HG03558 (cell line): Measurements from ENCODE around the gene LDHD.

Experiments
- ATAC-seq: cut with Tn5 transposase; IDR thresholded peaks from one replicate; pipeline ENCODE4 v1.9.1; 2021; ENCODE audit warnings: moderate number of reproducible peaks; ENCODE audit not compliant: unreplicated experiment; ENCODE audit errors: extremely low read depth

The LDHD gene

DNA sequence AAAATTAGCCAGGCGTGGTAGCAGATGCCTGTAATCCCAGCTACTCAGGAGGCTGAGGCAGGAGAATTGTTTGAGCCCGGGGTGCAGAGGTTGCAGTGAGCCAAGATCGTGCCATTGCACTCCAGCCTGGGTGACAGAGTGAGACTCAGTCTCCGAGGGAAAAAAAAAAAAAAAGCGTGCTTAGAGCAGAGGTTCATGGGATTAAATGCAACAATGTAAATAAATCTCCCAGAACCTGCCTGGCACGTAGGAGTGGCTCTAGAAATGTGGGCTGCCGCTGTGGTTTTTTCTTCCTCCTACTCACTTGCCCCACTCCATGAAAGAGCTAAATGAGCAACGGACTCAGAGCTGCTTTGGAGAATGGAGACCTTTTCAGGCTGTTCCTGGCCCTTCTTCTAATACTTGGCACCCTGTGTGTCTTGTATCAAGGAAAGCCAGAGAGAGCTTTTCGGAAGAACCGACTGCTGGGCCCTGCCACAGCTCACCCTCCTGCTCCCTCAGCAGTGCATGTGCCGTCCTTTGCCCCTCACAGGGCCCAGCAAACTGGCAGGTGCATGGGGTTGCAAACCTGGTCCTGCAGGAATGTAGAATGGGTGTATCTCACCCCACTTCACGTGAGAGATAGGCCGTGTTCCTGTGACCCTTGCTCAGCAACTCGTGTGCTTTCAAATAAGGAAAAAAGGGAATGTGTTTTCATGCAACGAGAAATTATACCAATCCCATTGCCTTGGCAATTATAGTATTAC is 52.0 kb downstream of the LDHD start:
- ATAC-seq: no peak

DNA sequence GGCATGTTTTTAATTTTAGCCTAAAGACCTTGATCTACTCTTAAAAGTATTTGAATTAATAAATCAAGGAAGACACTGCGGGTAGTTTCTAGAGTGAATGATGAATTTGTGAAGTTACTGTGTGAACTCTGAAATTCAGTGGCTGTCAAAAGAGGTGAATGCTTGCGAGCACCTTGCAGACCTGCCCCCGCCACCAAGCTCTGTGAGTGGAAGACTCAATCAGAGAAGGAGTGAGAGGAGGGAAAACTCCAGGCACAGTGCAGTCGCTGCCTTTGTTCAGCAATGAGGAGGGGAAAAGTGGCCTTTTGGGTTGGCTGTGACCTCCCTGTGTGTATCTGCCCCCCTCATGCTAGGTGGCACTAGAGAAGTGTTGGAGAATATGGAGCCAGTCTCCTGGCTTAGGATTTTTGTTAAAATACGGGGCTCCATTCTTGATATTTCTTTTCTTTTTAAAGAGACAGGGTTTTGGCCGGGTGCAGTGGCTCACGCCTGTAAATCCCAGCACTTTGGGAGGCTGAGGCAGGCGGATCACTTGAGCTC is 53.0 kb downstream of the LDHD start:
- no peak for ATAC-seq

DNA sequence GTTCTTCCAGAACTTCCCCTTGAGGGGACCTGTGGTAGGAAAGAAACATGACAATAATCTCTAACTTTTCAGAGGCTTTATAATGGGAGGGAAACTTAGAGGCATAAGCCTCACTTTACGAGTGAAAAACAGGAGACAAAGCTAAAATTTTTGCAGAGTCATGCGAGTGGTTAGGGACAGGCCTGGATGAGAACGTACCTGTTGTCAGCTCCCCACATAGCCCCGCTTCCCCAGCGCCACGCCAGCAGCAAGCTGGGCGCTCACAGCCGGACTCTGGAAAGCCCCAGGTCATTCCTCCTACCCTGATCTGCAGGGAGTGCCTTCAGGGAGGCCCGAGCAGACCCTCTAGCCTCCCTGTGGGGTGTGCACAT is 53.6 kb downstream of the LDHD start:
- no peak for ATAC-seq

DNA sequence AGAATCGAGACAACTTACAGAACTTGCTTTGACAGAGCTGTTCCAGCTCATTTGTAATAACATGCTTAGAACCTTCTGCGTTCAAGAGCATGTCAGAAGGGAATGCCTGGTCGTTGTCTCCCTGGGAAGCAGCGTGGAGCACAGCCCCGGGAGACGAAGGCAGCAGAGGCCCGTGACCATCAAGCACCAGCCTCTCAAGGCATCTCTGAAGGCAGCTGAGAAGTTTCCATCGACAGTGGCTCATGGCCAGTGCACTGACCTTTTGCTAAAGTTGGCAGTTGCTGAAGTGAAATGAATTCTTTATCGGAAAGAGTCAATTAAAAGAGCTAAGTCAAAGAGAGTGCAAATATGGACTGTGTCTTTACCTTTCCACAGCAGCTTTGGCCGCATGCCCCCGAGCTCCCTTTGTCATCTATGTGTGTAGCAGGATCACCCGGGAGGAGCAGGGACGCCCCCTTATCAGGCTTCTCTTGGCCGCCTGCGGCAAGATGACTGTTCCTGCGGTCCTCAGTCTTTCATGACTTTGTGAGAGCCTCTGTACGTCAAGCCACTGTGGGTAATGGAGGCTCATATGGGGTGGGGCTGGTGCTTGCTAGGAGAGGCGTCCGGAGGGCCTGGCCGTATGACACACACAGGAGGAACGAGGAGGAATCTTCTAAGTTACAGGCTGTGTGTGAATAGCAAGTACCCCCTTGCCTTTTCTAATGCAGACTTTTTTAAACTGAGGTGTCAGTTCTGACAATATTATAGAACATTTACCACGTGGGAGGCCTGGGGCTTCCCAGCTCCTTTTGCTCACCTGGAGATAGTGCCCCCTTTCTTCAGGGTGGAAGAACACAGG is 54.2 kb downstream of the LDHD start:
- ATAC-seq: no peak
